Measurements from ENCODE around the gene CAND2. TPM values are rescaled to one million over a fixed set of nuclear protein-coding genes. Genes with fewer than 3 reads are reported as not detected.
A peak's percentile ranks its signal among the peaks of the same experiment; 100 is the strongest.

The CAND2 gene
- total RNA-seq = 1 to 10 TPM in 1 of 2 donors, under 1 TPM in 1; 0.84 to 1.0 TPM
- polyA plus RNA-seq = 1 to 10 TPM in 1 of 2 donors, under 1 TPM in 1; 0.38 to 1.6 TPM

- no peak for DNase-seq (ENCODE audit: low spot score)
- H3K27ac ChIP-seq (ENCODE audit: low read depth in 1 of 2, low read length in 2 of 2) = peak within 1 kb of the TSS in 1 of 2 donors; percentile 35
- H3K9ac ChIP-seq (ENCODE audit: low read depth in 1 of 2, low read length in 2 of 2) = no peak within 1 kb of the TSS
- peaks cover 8 to 24% (median 17%) of the 10 kb centered on the region in 4 donors for H3K4me1 ChIP-seq (ENCODE audit: control insufficient read depth in 4 of 4, insufficient read depth in 4 of 4, low read length in 3 of 4)
- no peak for TF ChIP-seq HNF4A (conservative IDR thresholded peaks at IDR 0.05)
- H3K9me3 ChIP-seq (ENCODE audit: control insufficient read depth in 4 of 4, low read length in 3 of 4) = no peaks in the 10 kb centered on the region
- peak within 1 kb of the TSS; percentile 22 to 51 (median 41) for H3K4me3 ChIP-seq (ENCODE audit: low read depth in 1 of 3, low read length in 3 of 3)
- 12% methylated on average over 61 of the region's 61 CpGs for WGBS
- no peaks in the 10 kb centered on the region for H3K36me3 ChIP-seq (ENCODE audit: control insufficient read depth in 4 of 4, insufficient read depth in 3 of 4, low read depth in 1 of 4, low read length in 3 of 4)
- H3K27me3 ChIP-seq (ENCODE audit: control insufficient read depth in 4 of 4, insufficient read depth in 4 of 4, low read length in 3 of 4) = no peaks in the 10 kb centered on the region
These were observed at the start of gene CAND2 for GRCh38 chr3:12796171-12797123. Gene CAND2 (plus strand): TSS chr3:12796680. CDS start chr3:12796721, 41 bp downstream.

- Histone ChIP-seq H3K27me3 (ENCODE audit: control insufficient read depth in 4 of 4, insufficient read depth in 4 of 4, low read length in 3 of 4) (no peaks in the 10 kb centered on the region), H3K4me3 (ENCODE audit: low read depth in 1 of 3, low read length in 3 of 3) (no peak overlapping the region), H3K27ac (ENCODE audit: low read depth in 1 of 2, low read length in 2 of 2) (no peak overlapping the region), H3K36me3 (ENCODE audit: control insufficient read depth in 4 of 4, insufficient read depth in 3 of 4, low read depth in 1 of 4, low read length in 3 of 4) (no peaks in the 10 kb centered on the region), H3K4me1 (ENCODE audit: control insufficient read depth in 4 of 4, insufficient read depth in 4 of 4, low read length in 3 of 4) (no peaks in the 10 kb centered on the region), H3K9ac (ENCODE audit: low read depth in 1 of 2, low read length in 2 of 2) (no peak overlapping the region), H3K9me3 (ENCODE audit: control insufficient read depth in 4 of 4, low read length in 3 of 4) (no peaks in the 10 kb centered on the region)
- TF ChIP-seq HNF4G (IDR thresholded peaks at IDR 0.05) (no peak), MAX (IDR thresholded peaks at IDR 0.05) (no peak), JUND (IDR thresholded peaks at IDR 0.05) (no peak), TAF1 (conservative IDR thresholded peaks at IDR 0.05) (no peak), YY1 (IDR thresholded peaks at IDR 0.05) (no peak), NR2F2 (IDR thresholded peaks at IDR 0.05) (no peak), ATF3 (IDR thresholded peaks at IDR 0.05) (no peak), RXRA (IDR thresholded peaks at IDR 0.05) (no peak), FOXA1 (IDR thresholded peaks at IDR 0.05) (no peak), GABPA (IDR thresholded peaks at IDR 0.05 in 1 of 2, conservative IDR thresholded peaks at IDR 0.05 in 1 of 2) (no peak), HNF4A (conservative IDR thresholded peaks at IDR 0.05) (no peak), FOXA2 (IDR thresholded peaks at IDR 0.05) (no peak), ZBTB33 (IDR thresholded peaks at IDR 0.05) (no peak)
- TF ChIP-seq, protein P1, sequence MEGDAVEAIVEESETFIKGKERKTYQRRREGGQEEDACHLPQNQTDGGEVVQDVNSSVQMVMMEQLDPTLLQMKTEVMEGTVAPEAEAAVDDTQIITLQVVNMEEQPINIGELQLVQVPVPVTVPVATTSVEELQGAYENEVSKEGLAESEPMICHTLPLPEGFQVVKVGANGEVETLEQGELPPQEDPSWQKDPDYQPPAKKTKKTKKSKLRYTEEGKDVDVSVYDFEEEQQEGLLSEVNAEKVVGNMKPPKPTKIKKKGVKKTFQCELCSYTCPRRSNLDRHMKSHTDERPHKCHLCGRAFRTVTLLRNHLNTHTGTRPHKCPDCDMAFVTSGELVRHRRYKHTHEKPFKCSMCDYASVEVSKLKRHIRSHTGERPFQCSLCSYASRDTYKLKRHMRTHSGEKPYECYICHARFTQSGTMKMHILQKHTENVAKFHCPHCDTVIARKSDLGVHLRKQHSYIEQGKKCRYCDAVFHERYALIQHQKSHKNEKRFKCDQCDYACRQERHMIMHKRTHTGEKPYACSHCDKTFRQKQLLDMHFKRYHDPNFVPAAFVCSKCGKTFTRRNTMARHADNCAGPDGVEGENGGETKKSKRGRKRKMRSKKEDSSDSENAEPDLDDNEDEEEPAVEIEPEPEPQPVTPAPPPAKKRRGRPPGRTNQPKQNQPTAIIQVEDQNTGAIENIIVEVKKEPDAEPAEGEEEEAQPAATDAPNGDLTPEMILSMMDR (IDR thresholded peaks at IDR 0.05; ENCODE audit: low read depth, low read length, missing input control) = no peak
- no peak for DNase-seq (ENCODE audit: low spot score)
- 91% methylated on average over 5 of the region's 5 CpGs for whole genome bisulfite sequencing
These were observed 48.0 kb upstream of the CAND2 start for GRCh38 chr3:12748477-12748876.

Data from liver (tissue), 9 donors.